Left forelimb (tissue), 1 donor: ENCODE results near the gene COL5A1.

Experiments used
- DNase-seq: peaks from one replicate; pipeline ENCODE4 v3.0.0-alpha.2; 2018; ENCODE audit warnings: low spot score

The COL5A1 gene

DNA sequence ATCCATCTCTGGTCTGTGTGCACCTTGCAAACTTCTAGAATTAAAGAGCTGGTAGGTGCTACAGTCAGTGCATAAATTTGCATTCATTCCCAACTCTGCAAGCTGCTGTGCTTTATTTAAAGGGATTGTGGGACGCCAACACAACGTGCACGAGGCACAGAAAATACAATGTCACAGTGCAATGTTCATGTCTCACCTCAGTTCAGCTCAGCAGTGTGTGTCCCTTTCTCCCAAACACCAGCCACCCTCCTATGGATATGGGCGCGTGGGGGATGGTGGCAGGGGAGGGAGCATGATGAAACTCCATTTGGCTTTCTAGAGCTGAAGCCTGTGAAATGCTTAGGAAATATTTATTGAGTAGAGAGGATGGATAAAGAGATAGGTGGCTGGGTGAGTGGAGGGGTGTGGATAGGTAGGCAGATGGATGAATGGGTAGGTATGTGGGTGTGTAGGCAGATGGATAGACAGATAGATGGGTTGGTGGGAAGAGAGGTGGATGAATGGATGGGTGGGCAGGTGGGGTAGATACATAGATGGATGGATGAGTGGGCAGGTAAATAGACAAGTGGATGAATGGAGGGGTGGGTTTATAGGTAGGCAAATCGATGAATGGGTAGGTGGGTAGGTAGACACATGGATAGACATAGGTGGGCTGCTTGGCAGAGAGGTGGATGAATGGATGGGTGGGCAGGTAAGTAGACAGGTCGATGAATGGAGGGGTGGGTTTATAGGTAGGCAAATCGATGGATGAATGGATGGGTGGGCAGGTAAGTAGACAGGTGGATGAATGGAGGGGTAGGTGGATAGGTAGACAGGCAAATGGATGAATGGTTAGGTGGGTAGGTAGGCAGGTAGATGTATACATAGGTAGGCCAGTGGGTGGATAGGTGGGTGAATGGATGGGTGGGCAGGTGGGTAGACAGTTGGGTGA lies 146.3 kb downstream of the COL5A1 start:
- no peak for DNase-seq

DNA sequence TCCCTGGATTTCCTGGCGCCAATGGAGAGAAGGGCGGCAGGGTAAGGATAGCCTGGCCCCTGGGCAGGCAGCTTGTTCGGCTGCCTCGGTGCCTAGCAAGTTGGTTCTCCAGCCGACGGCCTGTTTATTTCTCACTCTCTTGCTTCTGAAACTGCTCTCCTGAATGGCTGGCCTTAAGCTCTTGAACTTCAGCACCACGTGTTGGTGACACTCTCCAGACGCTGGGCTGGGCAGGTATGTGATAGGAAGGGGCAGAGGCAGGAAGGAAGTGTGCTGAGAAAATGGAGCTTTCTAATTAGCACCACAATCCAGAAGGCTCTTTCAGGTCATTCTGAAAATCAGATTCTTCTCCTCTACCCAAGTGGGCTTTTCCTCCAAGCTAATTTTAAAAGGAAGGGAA lies 147.6 kb downstream of the COL5A1 start:
- no peak for DNase-seq

DNA sequence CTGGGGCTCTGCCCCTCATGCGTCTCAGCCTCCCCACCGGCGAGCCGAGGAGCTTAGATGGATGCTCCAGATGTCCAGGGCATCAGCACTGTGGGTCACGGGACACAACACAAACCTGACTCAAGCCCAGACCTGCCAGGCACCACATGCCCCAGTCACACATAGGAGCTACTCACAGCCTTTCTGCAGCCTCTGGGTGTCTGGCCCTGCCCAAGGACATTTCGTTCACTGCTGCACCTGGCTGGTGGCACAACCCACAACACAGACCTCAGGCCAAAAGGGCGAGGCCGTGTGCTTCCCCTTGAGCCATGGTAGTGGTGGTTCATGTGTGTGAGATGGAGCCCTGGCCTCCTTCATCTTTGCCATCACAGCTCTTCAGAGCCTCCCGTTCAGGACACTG lies 149.4 kb downstream of the COL5A1 start:
- no peak for DNase-seq

DNA sequence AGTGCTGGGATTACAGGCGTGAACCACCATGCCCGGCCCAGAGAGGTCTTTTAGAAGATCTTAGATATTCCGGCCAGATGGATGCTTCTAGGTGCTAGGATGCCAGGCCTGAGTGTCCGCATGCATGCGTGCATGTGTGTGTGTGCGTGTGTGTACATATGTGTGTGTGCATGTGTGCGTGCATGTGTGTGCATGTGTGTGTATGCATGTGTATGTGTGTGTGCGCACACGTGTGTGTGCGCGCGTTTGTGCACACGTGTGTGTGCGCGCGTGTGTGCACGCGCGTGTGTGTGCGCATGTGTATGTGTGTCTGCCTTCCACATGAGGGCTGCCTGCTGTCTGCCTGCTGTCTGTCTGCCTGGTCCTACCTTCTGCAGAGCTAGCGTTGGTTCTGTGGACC lies 151.0 kb downstream of the COL5A1 start:
- DNase-seq, result no peak

DNA sequence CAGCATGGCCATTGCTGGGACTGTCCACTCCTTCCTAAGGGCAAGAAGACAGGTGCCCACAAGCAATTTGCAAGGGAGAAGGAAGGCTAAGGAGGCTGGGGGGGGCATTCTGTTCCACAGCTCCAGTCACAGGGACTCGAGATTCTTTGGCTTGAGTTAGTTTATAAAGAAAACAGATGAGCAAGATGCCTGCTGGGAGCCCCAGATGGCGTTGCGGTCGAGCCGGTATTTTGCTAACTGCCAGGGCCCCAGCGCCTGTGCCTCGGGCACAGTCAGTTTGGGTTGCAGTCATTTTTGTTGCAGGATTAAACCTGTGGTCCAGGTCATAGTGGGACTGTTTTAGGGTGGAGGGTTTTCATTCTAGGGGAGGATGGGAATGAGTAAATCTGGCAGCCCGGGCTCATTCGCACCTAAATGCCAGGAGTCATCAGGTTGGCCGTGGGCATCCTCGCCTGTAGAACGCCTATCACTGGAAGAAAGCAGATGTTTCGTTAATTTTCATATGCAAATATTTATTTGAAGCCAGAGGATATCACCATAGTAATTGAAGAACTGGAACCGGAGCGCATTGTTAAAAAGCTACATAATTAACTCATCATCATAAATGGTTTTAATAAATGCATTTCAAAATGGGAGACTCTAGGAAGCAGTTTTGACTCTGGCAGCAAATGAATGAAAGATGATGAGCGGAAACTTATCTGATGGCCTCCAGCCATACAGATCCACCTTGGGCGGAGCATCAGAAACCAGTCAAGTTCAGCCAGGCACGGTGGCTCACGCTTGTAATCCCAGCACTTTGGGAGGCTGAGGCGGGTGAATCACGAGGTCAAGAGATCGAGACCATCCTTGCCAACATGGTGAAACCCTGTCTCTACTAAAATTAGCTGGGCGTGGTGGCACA lies 151.9 kb downstream of the COL5A1 start:
- DNase-seq, result no peak

DNA sequence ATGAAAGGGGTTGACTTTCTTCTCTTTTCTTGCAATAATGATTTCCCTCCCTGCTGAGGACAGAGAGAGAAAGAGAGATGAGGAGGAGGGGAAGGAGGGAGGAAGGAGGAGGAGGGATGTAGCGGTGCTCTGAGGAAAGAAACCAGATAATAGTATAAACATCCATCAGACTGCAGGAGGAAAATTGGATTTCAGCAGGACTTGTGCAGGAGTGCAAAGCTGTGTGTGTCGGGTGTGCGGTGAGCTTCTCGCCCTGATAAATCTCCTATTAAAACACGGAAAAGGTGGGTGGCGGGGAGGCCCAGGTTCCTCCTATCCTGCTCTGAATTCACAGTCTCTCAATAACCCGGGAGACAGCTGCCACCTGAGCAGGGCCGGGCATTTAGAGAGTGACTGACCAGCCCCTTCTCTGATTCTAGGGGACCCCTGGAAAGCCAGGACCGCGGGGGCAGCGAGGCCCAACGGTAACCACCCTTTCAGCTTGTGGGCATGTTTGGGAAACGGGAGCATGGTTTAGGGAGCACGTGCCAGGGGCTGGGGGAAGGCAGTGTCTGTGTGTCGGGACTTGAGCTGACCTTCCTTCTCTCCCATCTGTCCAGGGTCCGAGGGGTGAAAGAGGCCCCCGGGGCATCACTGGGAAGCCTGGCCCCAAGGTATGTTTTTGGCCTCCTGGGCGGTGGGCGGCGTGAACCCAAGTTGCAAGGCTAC lies 153.2 kb downstream of the COL5A1 start:
- no peak for DNase-seq

DNA sequence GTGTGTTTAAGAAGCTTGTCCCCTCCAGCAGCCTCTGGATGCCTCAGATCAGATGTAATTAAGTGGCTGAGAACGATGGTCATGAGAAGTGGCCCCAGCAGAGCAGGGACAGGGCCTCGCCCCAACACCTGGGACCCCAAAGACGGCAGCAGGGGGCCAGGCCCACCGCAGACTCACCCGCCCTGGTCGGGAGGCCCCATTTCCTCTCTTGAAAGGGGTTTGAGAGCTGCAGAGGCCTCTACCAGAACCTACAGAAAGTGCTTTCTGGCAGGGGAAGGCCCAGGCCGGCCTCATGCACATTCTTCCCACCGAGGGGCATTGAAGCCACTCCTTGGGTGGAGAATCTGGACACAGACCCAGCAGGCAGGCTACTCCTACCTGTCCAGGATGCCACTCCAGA lies 153.8 kb downstream of the COL5A1 start:
- DNase-seq, result no peak

DNA sequence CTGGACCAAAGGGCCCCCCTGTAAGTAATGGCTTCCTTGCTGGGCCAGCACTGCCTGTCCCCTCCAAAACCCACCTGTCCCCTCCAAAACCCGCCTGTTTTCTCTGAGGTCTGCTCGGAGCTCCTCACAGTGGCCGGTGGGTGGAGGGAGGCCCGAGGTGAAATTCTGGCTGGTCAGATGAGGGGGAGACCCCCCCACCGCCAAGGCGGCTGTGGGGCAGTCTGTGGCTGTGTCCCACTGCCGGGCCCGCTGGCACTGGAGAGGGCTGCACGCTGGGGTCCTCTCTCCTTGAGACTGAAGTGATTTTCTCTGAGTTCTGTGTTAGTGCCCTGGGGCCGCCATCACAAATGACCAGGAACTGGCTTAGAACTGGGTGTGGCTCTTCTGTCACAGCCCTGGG lies 155.3 kb downstream of the COL5A1 start:
- no peak for DNase-seq

DNA sequence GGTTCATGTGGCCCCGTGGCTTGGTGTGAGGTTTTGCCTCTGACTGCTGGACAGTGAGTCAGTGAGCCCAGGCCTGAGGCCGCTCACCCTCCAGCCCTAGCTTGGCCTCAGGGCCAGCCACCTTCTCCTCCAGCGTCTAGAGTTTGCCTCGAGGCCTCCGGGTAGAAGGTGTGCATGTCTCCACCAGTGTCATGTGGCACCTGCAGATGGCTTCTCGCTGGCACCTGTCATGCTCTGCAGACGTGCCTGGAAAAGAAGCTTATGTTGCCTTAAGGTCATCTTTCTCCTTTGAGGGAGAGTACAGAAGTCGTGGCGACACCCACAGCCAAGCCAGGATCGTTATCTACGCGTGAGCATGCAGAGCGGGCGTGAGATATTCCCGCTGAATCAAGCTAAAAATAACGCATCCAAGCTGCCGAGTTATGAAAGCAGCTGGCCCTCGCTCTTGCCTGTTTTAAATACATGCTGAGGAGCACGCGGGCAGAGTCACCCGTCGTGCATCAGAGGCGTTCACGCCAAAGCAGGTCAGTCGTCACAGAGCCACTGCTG lies 159.3 kb downstream of the COL5A1 start:
- DNase-seq, result no peak

DNA sequence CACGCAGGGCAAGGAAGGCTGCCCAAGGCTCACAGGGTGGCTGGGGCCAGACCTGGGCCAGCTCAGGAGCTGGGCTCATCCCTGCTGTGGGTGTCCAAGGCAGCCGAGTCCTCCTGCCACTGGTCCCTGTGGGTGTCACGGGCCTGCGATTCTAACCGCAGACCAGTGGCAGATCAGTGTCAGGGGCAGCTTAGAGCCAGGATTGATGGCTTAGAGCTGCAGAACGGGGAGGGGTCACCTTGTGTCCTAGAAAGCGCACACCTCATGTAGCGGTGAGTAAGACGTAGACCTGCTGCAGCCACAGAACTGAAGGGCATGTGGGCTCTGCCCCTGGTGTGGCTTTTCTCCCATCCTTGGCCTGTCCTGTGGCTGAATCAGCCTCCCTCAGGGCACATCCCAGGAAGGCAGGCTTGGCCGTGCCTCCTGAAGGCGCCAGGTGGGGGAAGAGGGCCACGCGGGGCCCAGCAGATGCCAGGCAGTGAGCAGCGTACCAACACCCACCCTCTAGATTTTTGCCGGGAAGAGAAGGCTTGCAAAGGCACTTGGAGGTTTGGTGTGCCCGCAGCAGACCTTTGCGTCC lies 160.7 kb downstream of the COL5A1 start:
- DNase-seq, result no peak

DNA sequence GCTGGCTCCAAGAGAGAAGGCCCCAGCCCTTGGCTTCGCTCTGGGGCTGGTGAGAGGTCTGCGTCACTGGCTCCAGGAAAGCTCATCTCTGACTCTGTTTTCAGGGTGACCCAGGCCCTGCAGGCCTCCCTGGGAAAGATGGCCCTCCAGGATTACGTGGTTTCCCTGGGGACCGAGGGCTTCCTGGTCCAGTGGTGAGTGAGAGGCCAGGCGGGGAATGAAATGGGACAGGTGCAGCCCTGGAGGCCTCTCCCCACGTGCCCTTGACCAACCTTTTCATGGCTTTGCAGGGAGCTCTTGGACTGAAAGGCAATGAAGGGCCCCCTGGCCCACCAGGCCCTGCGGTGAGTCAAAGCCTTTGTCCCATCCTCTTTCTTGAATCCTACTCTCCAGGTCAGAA lies 163.3 kb downstream of the COL5A1 start:
- DNase-seq, result no peak

DNA sequence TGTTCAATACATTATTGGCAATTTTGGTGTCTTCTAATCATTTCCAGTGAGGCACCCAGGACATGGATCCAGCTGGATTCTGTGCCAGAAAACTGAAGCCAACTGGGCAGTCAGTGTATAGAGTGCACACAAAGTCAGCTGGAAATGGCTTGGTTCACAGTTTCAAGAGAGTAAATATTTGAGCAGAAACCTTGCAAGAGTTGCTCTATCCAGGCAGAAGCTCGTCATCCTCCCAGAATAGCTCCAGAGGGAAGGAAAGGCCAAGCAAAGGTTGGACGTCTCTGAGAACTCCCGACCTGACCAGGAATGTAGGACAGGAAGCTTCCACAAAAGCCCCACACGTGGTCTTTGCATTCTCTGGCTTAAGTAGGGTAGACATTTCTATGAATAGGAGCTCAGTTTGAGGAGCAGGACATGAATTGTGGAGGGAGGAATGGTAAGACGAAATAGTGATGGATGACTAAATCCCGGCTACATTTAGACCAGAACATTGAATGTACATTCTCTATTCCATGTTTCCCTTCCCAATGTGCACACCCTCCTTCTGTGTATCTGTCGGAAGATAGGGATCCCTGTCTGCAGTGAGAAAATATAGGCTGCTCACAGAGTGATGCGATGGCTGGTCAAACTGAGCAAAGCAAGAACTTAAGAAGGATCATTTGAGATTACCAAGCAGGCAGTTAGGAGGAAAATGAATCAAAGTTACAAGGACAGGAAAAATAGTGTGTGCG lies 166.3 kb downstream of the COL5A1 start:
- peak; percentile 82 for DNase-seq

DNA sequence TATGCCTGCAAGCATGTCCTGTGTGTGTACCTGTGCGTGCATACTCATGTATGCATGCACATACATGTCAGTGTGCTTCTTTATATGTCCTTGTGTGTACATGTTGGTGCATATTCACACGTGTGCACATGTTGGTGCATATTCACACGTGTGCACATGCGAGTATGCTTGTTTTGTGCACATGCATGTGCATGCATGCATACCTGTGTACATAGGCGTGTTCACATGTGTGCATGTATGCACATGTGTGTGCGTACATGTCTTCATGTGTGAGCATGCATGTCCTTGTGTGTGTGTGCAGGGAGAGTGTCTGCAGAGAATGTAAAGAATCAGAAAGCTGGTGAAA lies 166.8 kb downstream of the COL5A1 start:
- no peak for DNase-seq

DNA sequence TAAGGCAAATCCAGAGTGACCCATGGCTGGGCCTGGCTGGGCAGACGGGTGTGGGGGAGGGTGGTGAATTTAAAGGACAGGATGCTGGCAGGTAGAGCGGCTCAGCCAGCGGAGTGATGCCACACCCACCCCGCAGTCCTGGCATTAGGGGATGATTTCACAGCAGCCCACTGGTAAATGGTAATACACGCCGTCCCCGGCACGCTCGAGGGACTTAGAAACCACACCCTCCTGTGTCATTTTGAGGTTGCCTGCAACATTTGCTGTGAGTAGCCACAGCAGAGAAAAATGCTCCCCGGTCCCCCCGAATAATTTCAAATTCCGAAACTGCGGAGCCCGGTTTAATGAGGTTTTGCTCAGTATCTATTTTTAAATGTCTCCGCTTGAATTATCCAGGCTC lies 167.7 kb downstream of the COL5A1 start:
- DNase-seq, result no peak

DNA sequence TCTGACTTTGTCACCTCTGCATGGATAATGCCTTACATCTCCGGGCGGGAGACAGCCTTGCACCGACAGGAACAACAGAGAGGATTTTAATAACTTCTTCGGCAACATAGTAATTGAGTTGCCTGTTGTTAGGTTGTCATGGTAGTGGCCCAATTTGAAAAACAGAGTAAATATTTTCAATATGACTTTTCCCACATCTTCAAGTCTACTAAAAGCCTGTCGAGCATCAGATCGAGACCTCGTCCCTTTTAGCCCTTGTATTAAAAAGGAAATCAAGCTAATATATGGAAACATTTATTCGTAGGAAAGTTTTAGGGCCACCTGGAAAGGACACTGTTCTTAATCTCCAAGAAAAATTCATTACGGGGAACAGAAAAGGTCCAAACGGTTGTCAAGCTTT lies 168.2 kb downstream of the COL5A1 start:
- DNase-seq, result no peak

DNA sequence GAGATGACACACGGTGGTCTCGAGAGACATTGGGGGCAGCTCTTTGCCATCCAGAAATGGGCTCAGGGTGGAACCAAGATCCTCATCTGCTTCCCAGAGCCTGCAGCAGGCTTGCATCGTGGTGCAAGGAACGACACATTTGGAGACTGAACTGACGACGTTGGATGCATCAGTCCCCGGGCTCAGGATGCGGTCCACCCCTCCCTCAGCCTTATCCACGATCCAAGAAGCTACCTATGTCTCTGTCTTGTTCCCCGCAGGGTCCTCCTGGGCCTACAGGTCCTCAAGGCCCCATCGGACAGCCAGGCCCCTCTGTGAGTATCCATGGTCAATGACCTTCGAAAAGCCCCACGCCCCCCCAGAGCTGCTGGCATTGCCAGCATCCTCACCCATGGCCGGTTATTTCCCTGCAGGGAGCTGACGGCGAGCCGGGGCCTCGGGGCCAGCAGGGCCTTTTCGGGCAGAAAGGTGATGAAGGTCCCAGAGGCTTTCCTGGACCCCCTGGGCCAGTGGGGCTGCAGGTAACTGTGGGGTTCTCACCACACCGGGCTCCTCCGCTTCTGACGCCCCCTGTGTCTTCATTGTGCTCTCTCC lies 169.6 kb downstream of the COL5A1 start:
- no peak for DNase-seq

DNA sequence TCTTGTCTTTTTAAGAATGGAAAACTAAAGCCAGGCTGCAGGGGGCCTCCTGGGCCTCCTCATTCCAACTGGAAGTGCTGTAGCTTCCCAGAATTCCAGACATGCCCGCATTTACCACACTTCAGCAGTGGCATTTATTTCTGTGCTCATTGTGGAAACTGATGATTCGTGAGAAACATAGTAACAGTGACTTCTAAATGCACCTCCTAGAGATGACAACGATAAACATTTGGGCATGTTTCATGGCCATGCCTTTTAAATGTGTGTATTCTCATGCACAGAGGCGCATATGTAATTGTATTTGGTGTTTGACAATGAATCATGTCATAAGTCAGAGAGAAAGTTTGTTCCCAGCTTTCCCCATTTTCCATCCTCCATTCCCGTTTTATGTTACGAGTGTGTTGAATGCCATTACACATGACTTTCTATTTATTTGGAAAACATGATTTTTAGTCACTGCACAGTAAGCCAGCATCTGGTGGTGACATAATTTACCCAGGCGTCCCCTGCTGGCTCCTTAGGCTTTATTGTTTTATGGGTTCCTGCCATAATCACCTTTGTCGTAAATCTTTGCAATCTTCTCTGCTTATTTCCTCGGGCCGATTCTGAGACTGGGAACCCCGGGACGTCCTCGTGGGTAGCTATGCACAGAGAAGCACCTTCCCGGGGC lies 170.2 kb downstream of the COL5A1 start:
- DNase-seq, result no peak

DNA sequence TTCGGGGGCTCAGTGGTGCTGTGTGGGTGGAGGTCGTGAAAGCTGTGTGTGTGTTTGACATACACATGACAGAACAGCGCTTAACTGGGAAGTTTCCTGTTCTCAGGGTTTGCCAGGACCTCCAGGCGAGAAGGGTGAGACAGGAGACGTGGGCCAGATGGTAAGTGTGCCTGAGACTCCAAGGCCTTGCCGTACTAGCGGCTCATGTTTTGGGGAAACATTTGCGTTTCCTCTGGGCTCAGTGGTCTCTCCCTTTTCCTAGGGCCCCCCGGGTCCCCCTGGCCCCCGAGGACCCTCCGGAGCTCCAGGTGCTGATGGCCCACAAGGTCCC lies 170.7 kb downstream of the COL5A1 start:
- DNase-seq, result no peak

DNA sequence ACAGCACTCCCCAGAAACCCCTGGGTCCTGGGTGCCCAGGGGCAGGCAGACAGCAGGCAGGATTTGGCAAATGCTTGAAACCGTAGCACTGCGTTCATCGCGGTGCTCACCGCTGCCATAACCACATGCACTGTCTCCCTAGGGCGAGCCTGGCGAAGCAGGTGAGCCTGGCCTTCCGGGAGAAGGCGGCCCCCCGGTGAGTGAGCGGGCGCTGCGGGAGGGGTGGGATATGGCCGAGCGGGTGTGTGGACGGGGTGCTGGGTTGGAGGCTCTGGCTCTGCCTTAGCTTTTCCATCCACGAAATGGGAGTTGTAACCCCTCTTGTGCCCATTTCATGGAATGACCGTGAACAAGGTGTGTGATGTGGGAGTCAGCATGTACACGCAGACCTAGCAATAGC lies 172.2 kb downstream of the COL5A1 start:
- DNase-seq, result no peak

DNA sequence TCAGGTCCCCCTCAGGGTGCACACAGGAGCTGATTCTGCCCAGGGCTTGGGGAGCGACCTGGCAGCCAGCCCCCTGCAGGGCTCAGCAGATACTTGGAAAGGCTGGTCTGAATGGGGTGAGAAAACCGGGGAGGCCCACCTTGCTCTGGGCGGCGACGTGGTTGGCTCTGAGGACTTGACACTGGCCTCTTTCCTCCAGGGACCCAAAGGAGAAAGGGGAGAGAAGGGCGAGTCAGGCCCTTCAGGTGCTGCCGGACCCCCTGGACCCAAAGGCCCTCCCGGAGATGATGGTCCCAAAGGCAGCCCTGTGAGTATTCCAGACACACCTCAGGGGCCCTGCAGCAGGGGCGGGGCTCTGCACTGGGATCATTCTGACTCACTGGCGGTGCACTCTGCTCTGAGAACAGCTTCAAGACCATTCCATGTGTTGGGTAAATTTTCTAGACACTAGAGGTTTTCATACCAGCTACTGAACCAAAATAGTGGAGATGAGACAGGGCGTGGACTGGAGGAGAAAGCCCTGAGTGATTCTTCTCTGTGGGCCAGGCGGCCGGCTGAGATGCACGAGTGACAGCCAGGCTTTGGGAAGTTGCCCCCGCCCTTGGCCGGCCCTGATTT lies 173.1 kb downstream of the COL5A1 start:
- no peak for DNase-seq
